ENCODE data around the gene RAB11B. TPM values are rescaled to one million over a fixed set of nuclear protein-coding genes. Genes with fewer than 3 reads are reported as not detected.
A peak's percentile ranks its signal among the peaks of the same experiment; 100 is the strongest.

Gene RAB11B
- total and polyA plus RNA-seq, 9 of the 15 experiments (the other 6 are each of a cell fraction or from before 2014, with no cell fraction given): 0.74 to 71.0 (median 13.8) TPM

DNA sequence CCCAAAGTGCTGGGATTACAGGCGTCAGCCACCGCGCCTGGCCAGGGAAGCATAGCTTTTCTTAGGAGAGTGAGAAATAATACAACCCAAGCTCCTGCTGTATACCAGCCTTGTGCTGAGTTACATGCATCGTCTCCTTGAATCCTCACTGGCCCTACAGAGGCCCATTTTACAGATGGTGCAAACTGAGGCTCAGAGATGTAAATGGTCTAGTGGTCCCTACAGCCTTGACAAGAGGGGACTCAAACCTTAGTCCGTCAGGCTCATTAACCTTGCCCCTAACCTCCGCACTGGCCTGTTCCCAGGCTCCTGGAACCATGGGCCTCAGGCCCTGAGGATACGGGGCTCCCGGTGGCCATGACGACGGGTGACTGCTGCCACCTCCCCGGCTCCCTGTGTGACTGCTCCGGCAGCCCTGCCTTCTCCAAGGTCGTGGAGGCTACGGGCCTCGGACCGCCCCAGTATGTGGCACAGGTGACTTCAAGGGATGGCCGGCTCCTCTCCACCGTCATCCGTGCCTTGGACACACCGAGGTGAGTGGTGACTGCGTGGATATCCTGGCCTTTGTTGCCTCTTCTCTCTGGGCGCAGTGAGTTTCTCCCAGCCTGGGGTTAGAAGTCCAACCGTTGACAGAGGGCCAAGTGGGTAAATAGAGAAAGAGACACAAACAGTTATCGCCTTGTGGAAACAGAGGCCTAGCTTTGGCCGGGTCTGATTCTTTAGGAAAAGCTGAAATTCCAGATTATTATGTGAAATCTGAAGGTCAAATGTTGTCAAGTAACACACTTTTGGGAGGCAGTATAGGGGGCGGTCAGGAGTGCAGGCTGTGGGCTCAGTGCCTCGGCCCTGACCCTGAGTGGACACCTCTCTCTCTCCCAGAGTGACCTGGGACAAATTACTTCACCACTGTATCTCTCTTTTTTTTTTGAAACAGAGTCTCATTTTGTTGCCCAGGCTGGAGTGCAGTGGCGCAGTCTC lies 31.6 kb downstream of the RAB11B start (continued):
- TF ChIP-seq, protein P1, sequence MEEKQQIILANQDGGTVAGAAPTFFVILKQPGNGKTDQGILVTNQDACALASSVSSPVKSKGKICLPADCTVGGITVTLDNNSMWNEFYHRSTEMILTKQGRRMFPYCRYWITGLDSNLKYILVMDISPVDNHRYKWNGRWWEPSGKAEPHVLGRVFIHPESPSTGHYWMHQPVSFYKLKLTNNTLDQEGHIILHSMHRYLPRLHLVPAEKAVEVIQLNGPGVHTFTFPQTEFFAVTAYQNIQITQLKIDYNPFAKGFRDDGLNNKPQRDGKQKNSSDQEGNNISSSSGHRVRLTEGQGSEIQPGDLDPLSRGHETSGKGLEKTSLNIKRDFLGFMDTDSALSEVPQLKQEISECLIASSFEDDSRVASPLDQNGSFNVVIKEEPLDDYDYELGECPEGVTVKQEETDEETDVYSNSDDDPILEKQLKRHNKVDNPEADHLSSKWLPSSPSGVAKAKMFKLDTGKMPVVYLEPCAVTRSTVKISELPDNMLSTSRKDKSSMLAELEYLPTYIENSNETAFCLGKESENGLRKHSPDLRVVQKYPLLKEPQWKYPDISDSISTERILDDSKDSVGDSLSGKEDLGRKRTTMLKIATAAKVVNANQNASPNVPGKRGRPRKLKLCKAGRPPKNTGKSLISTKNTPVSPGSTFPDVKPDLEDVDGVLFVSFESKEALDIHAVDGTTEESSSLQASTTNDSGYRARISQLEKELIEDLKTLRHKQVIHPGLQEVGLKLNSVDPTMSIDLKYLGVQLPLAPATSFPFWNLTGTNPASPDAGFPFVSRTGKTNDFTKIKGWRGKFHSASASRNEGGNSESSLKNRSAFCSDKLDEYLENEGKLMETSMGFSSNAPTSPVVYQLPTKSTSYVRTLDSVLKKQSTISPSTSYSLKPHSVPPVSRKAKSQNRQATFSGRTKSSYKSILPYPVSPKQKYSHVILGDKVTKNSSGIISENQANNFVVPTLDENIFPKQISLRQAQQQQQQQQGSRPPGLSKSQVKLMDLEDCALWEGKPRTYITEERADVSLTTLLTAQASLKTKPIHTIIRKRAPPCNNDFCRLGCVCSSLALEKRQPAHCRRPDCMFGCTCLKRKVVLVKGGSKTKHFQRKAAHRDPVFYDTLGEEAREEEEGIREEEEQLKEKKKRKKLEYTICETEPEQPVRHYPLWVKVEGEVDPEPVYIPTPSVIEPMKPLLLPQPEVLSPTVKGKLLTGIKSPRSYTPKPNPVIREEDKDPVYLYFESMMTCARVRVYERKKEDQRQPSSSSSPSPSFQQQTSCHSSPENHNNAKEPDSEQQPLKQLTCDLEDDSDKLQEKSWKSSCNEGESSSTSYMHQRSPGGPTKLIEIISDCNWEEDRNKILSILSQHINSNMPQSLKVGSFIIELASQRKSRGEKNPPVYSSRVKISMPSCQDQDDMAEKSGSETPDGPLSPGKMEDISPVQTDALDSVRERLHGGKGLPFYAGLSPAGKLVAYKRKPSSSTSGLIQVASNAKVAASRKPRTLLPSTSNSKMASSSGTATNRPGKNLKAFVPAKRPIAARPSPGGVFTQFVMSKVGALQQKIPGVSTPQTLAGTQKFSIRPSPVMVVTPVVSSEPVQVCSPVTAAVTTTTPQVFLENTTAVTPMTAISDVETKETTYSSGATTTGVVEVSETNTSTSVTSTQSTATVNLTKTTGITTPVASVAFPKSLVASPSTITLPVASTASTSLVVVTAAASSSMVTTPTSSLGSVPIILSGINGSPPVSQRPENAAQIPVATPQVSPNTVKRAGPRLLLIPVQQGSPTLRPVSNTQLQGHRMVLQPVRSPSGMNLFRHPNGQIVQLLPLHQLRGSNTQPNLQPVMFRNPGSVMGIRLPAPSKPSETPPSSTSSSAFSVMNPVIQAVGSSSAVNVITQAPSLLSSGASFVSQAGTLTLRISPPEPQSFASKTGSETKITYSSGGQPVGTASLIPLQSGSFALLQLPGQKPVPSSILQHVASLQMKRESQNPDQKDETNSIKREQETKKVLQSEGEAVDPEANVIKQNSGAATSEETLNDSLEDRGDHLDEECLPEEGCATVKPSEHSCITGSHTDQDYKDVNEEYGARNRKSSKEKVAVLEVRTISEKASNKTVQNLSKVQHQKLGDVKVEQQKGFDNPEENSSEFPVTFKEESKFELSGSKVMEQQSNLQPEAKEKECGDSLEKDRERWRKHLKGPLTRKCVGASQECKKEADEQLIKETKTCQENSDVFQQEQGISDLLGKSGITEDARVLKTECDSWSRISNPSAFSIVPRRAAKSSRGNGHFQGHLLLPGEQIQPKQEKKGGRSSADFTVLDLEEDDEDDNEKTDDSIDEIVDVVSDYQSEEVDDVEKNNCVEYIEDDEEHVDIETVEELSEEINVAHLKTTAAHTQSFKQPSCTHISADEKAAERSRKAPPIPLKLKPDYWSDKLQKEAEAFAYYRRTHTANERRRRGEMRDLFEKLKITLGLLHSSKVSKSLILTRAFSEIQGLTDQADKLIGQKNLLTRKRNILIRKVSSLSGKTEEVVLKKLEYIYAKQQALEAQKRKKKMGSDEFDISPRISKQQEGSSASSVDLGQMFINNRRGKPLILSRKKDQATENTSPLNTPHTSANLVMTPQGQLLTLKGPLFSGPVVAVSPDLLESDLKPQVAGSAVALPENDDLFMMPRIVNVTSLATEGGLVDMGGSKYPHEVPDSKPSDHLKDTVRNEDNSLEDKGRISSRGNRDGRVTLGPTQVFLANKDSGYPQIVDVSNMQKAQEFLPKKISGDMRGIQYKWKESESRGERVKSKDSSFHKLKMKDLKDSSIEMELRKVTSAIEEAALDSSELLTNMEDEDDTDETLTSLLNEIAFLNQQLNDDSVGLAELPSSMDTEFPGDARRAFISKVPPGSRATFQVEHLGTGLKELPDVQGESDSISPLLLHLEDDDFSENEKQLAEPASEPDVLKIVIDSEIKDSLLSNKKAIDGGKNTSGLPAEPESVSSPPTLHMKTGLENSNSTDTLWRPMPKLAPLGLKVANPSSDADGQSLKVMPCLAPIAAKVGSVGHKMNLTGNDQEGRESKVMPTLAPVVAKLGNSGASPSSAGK (IDR thresholded peaks at IDR 0.05): no peak
- TF ChIP-seq ETV6 (IDR thresholded peaks at IDR 0.05; ENCODE audit: borderline replicate concordance in 1 of 2, low read depth in 2 of 2, low read length in 1 of 2) (no peak), ETV6 (CRISPR knock-in tag; IDR thresholded peaks at IDR 0.05; ENCODE audit: borderline replicate concordance) (no peak), KDM1A (IDR thresholded peaks at IDR 0.05) (peak; percentile 58 to 72; a peak in 3 of 4 replicates), ZNF444 (CRISPR knock-in tag; IDR thresholded peaks at IDR 0.05) (no peak), HDAC2 (IDR thresholded peaks at IDR 0.05) (0 out of 2 replicates have a peak, but pooled peaks have one; percentile 36), BCOR (IDR thresholded peaks at IDR 0.05) (peak; percentile 89)

Measured in K562 (cell line).